ENCODE data around the gene TFF3. TPM values are rescaled to one million over a fixed set of nuclear protein-coding genes. Genes with fewer than 3 reads are reported as not detected.

TFF3 gene
- total and polyA plus RNA-seq, 10 donors, result 28.9 to 123 (median 72.7) TPM

GRCh38 chr21:42280356-42281180, 34.6 kb downstream of the TFF3 start:
- 81 to 93% (median 87%) methylated on average over 17 to 22 of the region's 22 CpGs for WGBS, 5 donors
- peaks cover 0 to 95% (median 46%) of the 10 kb centered on the region in 6 donors for H3K36me3 ChIP-seq
- intact Hi-C loops (cut with DNase I; ENCODE audit: low total_unique reads), result no loop called here

GRCh38 chr21:42279888-42280287, 35.3 kb downstream of the TFF3 start:
- Histone ChIP-seq H3K36me3 (peaks cover 0 to 95% (median 51%) of the 10 kb centered on the region in 6 donors), H3K27ac (peak overlapping the region in 4 of 8 donors; percentile 11 to 51 (median 26)), H3K4me1 (peaks cover 0 to 44% (median 4%) of the 10 kb centered on the region in 6 donors), H3K27me3 (replicated peaks in 1 of 7) (no peaks in the 10 kb centered on the region), H3K4me3 (no peak overlapping the region), H3K9me3 (no peaks in the 10 kb centered on the region)
- no peak for DNase-seq
- TF ChIP-seq POLR2AphosphoS5 (IDR thresholded peaks at IDR 0.05), result no peak
- TF ChIP-seq CTCF (IDR thresholded peaks at IDR 0.05 in 8 of 11, conservative IDR thresholded peaks at IDR 0.05 in 3 of 11), result no peak
- WGBS, 5 donors, result 86 to 97% (median 89%) methylated on average over 9 to 11 of the region's 11 CpGs
- intact Hi-C loops (cut with DNase I; ENCODE audit: low total_unique reads), result no loop called here

More at GRCh38 chr21:42280356-42281180, 34.6 kb downstream of the TFF3 start:
- no peak for DNase-seq
- Histone ChIP-seq H3K9me3 (no peaks in the 10 kb centered on the region), H3K4me3 (no peak overlapping the region), H3K4me1 (peaks cover 0 to 37% (median 5%) of the 10 kb centered on the region in 6 donors), H3K27me3 (replicated peaks in 1 of 7) (no peaks in the 10 kb centered on the region), H3K27ac (peak overlapping the region in 4 of 8 donors; percentile 5 to 51 (median 18))
- peak in 2 of 3 donors; percentile 4 to 8 for TF ChIP-seq POLR2AphosphoS5 (IDR thresholded peaks at IDR 0.05)
- TF ChIP-seq CTCF (IDR thresholded peaks at IDR 0.05 in 8 of 11, conservative IDR thresholded peaks at IDR 0.05 in 3 of 11), result no peak
- no peak for TF ChIP-seq POLR2A (IDR thresholded peaks at IDR 0.05)

GRCh38 chr21:42279341-42279871, 35.8 kb downstream of the TFF3 start:
- Histone ChIP-seq H3K9me3 (no peaks in the 10 kb centered on the region), H3K36me3 (peaks cover 0 to 95% (median 49%) of the 10 kb centered on the region in 6 donors), H3K27ac (peak overlapping the region in 4 of 8 donors; percentile 11 to 51 (median 26)), H3K4me3 (no peak overlapping the region), H3K4me1 (peaks cover 0 to 45% (median 4%) of the 10 kb centered on the region in 6 donors), H3K27me3 (replicated peaks in 1 of 7) (no peaks in the 10 kb centered on the region)
- intact Hi-C loops (cut with DNase I; ENCODE audit: low total_unique reads), result no loop called here
- 83 to 90% (median 88%) methylated on average over 17 to 20 of the region's 20 CpGs for WGBS, 5 donors
- DNase-seq, result peak; percentile 64
- no peak for TF ChIP-seq POLR2A (IDR thresholded peaks at IDR 0.05)
- TF ChIP-seq POLR2AphosphoS5 (IDR thresholded peaks at IDR 0.05), result peak in 2 of 3 donors; percentile 7 to 37

GRCh38 chr21:42278451-42279149, 36.6 kb downstream of the TFF3 start:
- Histone ChIP-seq H3K4me1 (peaks cover 0 to 45% (median 4%) of the 10 kb centered on the region in 6 donors), H3K4me3 (no peak overlapping the region), H3K36me3 (peaks cover 0 to 99% (median 50%) of the 10 kb centered on the region in 6 donors), H3K27me3 (replicated peaks in 1 of 7) (no peaks in the 10 kb centered on the region), H3K9me3 (no peaks in the 10 kb centered on the region), H3K27ac (peak overlapping the region in 3 of 8 donors; percentile 78 to 81 (median 79))
- intact Hi-C loops (cut with DNase I; ENCODE audit: low total_unique reads), result no loop called here
- TF ChIP-seq POLR2A (IDR thresholded peaks at IDR 0.05) (no peak), POLR2AphosphoS5 (IDR thresholded peaks at IDR 0.05) (no peak), CTCF (IDR thresholded peaks at IDR 0.05 in 8 of 11, conservative IDR thresholded peaks at IDR 0.05 in 3 of 11) (no peak)
- DNase-seq, result no peak
- 86 to 89% (median 88%) methylated on average over 18 to 19 of the region's 19 CpGs for WGBS, 5 donors

Data from spleen (tissue), 11 donors.